ENCODE measurements around the gene MOSPD3. TPM values are rescaled to one million over a fixed set of nuclear protein-coding genes. Genes with fewer than 3 reads are reported as not detected.

The MOSPD3 gene
- total and polyA plus RNA-seq, 2 experiments from 2014 or later, result 30.1 to 83.3 TPM

DNA sequence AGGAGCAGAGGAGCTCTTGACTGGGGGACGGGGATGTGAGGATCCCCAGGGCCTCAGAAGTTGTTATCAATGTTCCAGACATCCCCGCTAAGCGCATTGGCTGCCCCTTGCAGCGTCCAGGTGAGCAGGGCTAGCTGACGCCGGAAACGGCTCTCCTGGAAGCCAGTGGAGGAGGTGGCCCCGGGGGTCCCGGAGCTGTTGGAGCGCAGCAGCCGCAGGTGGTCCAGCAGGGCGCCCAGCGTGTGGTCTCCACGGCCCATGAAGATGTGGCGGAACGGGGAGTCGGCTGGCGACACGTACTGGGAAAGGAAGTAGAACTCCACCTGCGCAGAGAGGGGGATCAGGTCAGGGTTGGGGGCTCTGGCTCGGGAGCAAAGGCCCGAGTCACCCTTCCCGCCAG, 8.5 kb downstream of the MOSPD3 start:
- H3K9me3 ChIP-seq (ENCODE audit: low read depth), result no peaks in the 10 kb centered on the region
- TF ChIP-seq, protein P1, sequence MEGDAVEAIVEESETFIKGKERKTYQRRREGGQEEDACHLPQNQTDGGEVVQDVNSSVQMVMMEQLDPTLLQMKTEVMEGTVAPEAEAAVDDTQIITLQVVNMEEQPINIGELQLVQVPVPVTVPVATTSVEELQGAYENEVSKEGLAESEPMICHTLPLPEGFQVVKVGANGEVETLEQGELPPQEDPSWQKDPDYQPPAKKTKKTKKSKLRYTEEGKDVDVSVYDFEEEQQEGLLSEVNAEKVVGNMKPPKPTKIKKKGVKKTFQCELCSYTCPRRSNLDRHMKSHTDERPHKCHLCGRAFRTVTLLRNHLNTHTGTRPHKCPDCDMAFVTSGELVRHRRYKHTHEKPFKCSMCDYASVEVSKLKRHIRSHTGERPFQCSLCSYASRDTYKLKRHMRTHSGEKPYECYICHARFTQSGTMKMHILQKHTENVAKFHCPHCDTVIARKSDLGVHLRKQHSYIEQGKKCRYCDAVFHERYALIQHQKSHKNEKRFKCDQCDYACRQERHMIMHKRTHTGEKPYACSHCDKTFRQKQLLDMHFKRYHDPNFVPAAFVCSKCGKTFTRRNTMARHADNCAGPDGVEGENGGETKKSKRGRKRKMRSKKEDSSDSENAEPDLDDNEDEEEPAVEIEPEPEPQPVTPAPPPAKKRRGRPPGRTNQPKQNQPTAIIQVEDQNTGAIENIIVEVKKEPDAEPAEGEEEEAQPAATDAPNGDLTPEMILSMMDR (IDR thresholded peaks at IDR 0.05; ENCODE audit: low read depth, low read length), result no peak
- H3K27ac ChIP-seq, result no peak overlapping the region
- no peak overlapping the region for H3K4me3 ChIP-seq
- no peaks in the 10 kb centered on the region for H3K36me3 ChIP-seq
- H3K27me3 ChIP-seq, result no peaks in the 10 kb centered on the region
- no peak for DNase-seq (ENCODE audit: low read depth in 1 of 2, low spot score in 1 of 2)
- H3K4me1 ChIP-seq (ENCODE audit: low read depth), result no peaks in the 10 kb centered on the region

DNA sequence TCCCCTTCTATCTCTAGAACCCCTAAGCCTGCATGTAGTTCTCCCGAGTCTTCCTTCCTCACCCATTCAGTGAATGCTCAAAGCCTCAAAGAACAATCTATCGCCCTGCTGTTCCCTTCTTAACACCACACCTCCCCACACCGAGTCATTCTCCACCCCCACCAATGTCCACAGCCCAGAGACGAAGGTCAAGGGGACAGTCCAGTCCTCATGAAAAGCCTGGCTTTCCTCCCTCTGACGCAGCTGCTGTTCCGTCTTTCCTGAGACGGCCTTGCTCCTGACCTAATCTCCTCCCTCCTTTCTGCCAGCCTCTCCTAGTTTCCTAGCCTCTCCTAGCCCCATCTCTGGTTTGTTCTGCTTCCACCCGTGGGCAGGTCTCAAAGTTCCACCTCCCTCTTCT, 9.2 kb downstream of the MOSPD3 start:
- Histone ChIP-seq H3K27me3 (no peaks in the 10 kb centered on the region), H3K9me3 (ENCODE audit: low read depth) (no peaks in the 10 kb centered on the region), H3K4me1 (ENCODE audit: low read depth) (no peaks in the 10 kb centered on the region), H3K4me3 (no peak overlapping the region), H3K27ac (no peak overlapping the region), H3K36me3 (no peaks in the 10 kb centered on the region)
- DNase-seq (ENCODE audit: low read depth in 1 of 2, low spot score in 1 of 2), result no peak
- TF ChIP-seq, protein P1 (IDR thresholded peaks at IDR 0.05; ENCODE audit: low read depth, low read length), result no peak

- TF ChIP-seq, protein P1 (IDR thresholded peaks at IDR 0.05; ENCODE audit: low read depth, low read length), result no peak
- H3K27me3 ChIP-seq, result no peaks in the 10 kb centered on the region
- H3K27ac ChIP-seq, result no peak overlapping the region
- no peak for DNase-seq (ENCODE audit: low read depth in 1 of 2, low spot score in 1 of 2)
- H3K9me3 ChIP-seq (ENCODE audit: low read depth), result no peaks in the 10 kb centered on the region
- H3K4me3 ChIP-seq, result no peak overlapping the region
- H3K4me1 ChIP-seq (ENCODE audit: low read depth), result no peaks in the 10 kb centered on the region
- H3K36me3 ChIP-seq, result no peaks in the 10 kb centered on the region
These were observed 11.8 kb downstream of the MOSPD3 start for GRCh38 chr7:100623951-100624824.

GRCh38 chr7:100626055-100626454, 13.7 kb downstream of the MOSPD3 start:
- Histone ChIP-seq H3K27me3 (no peaks in the 10 kb centered on the region), H3K27ac (no peak overlapping the region), H3K4me1 (ENCODE audit: low read depth) (no peaks in the 10 kb centered on the region), H3K9me3 (ENCODE audit: low read depth) (no peaks in the 10 kb centered on the region), H3K36me3 (no peaks in the 10 kb centered on the region), H3K4me3 (no peak overlapping the region)
- TF ChIP-seq, protein P1 (IDR thresholded peaks at IDR 0.05; ENCODE audit: low read depth, low read length), result no peak
- DNase-seq (ENCODE audit: low read depth in 1 of 2, low spot score in 1 of 2), result no peak

DNA sequence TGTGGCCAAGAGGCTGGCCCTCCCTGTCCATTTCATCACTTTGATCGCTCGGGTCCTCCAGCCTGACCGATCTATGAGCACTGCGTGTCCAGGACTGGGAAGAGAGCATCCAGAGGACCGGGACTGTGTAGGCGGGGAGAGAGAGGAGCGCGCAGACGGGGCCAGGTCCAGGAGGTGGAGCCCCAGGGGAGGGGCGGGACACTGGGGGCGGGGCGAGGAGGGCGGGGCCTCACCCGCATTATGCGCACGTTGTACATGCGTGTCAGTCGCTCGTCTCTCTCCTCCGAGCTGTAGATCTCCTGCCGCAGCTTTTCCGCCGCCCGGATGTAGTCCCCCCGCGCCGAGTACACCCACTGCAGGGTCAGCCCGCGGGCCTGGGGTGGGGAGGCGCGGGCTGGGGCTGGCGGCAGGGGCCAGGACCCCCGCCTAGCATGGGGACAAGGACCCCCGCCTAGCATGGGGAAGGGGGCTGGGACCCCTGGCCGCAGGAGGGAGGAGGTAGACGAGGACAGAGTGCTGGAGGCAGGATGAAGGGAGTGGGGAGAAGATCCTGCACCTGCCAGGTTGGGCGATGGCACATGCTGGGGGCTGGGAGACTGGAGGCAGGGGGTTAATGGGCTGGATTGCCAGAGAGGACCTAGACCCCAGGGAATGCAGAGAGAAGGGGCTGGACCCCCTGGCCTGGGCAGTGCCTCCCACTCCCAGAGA, 14.3 kb downstream of the MOSPD3 start:
- H3K27me3 ChIP-seq, result peaks cover under 1% of the 10 kb centered on the region
- TF ChIP-seq, protein P1 (IDR thresholded peaks at IDR 0.05; ENCODE audit: low read depth, low read length), result no peak
- DNase-seq (ENCODE audit: low read depth in 1 of 2, low spot score in 1 of 2), result peak; percentile 81 to 91

More for the DNA sequence above, 14.3 kb downstream of the MOSPD3 start:
- Histone ChIP-seq H3K4me3 (peak overlapping the region; percentile 16), H3K36me3 (no peaks in the 10 kb centered on the region), H3K4me1 (ENCODE audit: low read depth) (no peaks in the 10 kb centered on the region), H3K9me3 (ENCODE audit: low read depth) (no peaks in the 10 kb centered on the region), H3K27ac (no peak overlapping the region)
